HG03558 (cell line): ENCODE results near the gene RASAL2.
"Not testable (repeated sequence)": the region's sequence is repeated elsewhere in the genome, so short reads cannot be mapped to it uniquely, and the experiment has no call there.

ENCODE experiments used
- ATAC-seq: cut with Tn5 transposase; IDR thresholded peaks from one replicate; pipeline ENCODE4 v1.9.1; 2021; ENCODE audit warnings: moderate number of reproducible peaks; ENCODE audit not compliant: unreplicated experiment; ENCODE audit errors: extremely low read depth

The RASAL2 gene

GRCh38 chr1:178151831-178152230 is 57.9 kb downstream of the RASAL2 start:
- no peak for ATAC-seq

DNA sequence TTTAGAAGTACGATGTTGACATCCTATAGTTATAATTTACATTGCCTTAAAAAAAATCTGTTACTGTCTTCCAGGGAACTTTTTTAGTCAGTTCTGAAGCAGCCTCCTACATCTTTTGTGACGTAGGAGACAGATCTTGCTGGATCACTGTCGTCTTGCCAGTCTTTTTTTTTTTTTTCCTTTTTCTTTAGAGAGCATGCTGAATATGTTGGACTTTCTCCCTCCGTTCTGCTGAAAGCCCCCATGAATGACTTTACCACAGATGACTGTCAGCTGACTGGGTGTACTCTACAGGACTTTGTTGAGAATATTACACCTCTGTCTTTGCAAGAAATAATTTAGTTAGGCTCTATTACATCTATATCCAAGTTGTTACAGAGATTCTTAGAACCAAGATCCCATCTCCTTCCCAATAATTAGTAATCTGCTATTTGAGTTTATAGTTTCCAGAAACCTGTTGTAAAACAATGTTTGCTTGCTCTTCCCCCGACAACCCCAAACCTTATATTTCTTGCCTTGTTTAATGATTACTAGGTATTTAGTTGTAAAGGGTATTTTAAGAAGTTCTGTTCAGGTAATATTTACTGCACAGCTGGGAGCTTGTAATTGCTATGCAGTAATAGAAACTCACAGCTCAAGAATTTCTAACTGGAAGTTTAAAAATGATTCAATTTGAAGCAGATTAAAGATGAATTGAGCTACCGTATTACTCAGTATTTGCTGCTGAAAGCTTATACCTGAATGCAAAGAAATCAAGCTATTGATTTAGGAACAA is 61.8 kb downstream of the RASAL2 start:
- no peak for ATAC-seq

DNA sequence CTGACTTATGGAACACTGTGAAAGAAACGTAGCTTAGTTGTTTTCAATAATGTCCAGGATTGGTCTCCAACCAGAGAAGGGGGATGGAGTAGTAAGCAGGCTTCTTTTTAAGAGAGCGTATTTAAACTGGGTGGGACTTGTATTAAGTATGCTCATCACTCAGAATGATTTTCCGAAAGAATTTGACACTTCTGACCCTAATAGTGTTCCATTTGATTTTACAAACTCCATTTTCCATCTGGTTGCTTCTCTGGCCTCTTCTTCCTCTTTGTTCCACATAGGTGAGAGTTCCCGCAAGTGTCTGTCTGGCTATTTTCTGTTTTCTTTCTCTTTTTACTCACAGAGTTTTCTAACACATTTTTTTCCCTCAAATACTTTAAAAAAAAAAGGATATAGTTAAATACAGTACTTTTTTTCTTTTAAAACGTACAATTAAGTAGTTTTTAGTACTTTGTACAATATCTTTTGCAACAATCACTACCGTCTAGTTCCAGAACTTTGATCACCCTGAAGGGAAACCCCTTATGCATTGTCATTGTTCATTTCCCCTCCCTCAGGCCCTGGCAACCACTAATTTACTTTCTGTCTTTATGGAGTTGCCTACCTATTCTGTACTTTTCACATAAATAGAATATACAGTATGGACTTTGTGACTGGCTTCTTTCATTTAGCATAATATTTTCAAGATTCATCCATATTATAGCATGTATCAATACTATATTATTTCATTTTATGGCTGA is 67.0 kb downstream of the RASAL2 start:
- no peak for ATAC-seq

DNA sequence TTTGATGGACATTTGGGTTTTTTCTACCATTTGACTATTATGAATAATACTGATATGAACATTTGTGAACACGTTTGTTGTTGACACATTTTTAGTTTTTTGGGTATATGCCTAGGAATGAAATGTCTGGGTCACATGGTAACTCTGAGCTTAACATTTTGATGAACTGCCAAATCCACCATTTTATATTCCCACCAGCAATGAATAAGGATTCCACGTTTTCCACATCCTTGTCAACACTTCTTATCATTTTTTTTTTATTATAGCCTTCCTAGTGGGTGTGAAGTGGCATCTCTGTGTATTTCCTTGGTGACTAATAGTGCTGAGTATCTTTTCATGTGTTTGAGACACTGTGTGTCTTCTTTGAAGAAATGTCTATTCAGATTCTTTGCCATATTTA is 67.6 kb downstream of the RASAL2 start:
- ATAC-seq: no peak

- no peak for ATAC-seq
Measured at GRCh38 chr1:178165196-178165595, 71.3 kb downstream of the RASAL2 start.

DNA sequence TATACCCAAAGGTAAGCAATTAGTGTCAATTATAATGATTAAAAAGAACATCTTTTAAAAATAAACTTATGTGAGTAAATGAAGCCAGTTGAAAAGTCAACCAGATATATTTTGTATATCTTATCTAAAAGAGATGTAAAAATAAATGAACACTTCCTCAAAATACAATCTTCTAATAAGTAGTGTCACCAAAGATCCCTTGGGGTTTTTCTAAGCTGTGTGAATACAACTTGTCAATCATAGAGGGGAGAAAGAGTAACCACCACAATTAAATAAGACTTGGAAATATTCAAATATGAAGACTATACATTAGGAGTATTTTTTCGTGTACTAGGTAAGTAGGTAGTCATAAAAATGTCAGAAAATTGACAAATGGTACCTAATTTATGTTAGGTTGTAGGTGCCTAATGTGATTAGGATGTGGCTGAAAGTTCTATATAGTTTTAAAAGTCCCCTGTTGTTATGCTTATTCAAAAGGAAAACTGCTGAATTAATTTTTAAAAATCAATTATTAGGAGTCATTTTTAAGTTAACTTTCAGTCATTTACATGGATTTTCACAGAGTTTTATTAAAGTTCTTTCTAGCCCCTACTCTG is 72.6 kb downstream of the RASAL2 start:
- ATAC-seq: no peak

- ATAC-seq: no peak
Measured at GRCh38 chr1:178168536-178168935, 74.6 kb downstream of the RASAL2 start.

GRCh38 chr1:178169649-178170048 is 75.7 kb downstream of the RASAL2 start:
- ATAC-seq: no peak

- no peak for ATAC-seq
Measured at GRCh38 chr1:178172939-178173338, 79.0 kb downstream of the RASAL2 start.

DNA sequence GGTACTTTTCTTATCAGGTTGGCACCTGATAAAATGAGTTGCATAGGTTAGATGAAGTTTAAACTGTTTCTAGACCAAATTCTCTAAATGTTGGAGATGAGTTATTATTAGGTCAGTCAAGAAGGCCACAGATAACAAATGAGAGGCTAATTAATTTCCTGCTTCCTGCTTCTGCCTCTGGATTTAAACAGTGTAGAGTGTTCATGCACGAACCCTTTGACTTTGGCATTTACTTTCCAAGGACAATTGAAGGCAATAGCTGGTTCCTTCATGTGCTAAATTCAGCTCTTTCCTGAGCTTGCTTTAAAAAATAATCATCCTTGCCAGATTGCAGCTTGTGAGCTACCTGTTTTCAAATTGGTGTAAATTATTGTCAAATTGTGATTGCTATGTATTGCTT is 80.6 kb downstream of the RASAL2 start:
- ATAC-seq: no peak

GRCh38 chr1:178180405-178180804 is 86.5 kb downstream of the RASAL2 start:
- no peak for ATAC-seq

DNA sequence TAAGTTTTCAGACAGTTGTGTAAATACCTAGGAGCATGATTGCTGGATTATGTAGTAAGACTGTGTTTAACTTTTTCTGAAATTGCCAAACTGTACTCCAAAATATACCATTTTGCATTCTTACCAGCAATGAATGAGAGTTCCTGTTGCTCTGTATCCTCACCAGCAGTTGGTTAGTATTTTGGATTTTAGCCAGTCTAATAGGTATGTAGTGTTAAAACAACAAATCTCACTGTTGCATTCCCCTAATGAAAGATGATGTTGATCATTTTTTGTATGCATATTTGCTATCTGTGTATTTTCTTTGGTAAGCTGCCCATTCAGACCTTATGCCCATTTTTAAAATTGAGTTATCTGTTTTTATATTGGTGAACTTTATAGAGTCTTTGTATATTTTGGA is 89.9 kb downstream of the RASAL2 start:
- ATAC-seq: no peak

DNA sequence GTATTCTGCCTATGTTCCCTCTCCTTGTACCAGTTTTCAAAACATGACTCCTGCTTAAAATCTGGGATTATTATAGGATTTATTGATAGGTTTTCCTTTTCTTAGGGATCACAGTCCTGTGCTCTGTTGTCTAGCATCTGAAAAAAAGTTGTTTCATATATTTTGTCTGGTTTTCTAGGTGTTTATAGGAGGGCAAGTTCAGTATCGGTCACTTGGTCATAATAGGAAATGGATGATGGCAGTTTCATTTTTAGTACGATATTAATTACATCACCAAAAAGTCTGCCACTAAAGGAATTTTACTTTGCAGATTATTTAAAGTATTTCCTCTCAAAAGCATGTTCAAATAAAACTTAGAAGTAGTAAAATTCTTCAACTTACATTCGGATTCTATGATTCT is 94.4 kb downstream of the RASAL2 start:
- no peak for ATAC-seq

DNA sequence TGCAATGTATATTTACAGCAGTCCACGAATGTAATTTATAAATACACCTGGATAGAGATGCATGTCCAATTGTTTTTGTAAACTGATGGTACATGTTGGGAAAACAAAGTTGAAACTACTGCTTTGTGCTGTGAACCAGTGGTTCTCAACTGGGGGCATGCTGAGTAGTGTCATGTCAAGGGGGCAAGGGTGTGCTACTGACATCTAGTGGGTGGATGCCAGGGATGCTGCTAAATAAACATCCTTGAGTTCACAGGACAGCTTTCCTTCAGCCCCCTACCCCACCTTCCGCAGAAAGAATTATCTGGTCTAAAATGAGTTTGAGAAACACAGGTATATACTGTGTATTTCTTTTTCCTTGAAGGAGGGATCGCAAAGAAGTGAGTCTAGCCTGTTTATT is 95.9 kb downstream of the RASAL2 start:
- ATAC-seq: no peak

DNA sequence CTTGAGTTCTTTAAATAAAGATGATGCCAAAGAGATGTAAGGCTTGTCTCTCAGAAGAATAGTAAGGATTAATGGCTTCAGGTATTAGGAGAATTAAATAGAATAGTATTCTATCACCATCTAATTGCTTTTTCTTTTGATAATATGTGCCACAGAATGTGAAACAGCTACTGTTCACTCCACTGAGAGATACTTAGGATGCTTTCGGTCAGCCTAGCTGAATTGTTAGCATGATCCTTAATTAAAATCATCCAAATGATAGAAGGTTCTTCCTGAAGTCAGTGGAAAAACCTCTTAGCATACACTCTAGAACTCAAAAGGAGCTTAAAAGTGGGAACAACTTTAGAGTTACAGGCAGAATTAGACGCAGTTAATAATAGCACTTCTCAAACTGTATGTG is 97.0 kb downstream of the RASAL2 start:
- no peak for ATAC-seq

DNA sequence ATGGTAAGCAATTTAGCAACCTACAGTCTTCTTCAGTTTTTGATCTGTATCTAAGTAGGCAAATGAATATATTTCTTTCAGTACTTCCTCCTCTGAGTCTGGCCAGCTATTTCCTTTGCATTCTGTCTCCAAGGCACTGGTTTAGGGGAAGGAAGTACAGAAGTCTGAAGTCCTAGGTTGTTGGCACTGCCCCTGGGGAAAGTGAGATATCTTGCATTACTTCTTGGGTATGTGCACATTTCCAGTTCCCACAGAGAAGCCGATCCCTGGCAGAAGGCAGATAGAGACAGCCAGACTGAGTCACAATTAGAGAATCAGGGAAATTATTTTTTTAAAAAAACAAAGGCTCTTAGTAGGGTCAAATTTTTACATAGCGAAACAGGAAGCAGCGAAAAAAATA is 98.8 kb downstream of the RASAL2 start:
- ATAC-seq: no peak

GRCh38 chr1:178196631-178197030 is 102.7 kb downstream of the RASAL2 start:
- no peak for ATAC-seq

DNA sequence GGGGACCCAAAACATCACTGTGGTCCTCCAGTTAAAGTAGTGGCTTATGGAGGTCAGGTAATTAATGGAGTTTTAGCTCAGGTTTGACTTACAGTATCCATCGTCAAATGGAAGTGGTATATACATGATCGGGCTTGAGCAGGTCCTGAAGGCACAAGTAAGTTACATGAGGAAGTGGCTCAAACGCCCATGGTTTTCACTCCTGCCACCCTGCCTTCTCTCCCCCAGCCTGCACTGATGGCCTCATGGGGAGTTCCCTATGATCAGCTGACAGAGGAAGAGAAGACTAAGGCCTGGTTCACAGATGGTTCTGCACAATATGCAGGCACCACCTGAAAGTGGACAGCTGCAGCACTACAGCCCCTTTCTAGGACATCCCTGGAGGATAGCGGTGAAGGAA is 108.2 kb downstream of the RASAL2 start:
- ATAC-seq: not testable (repeated sequence)

GRCh38 chr1:178202546-178202945 is 108.6 kb downstream of the RASAL2 start:
- not testable (repeated sequence) for ATAC-seq

- not testable (repeated sequence) for ATAC-seq
Measured at GRCh38 chr1:178208269-178208856, 114.5 kb downstream of the RASAL2 start.

- no peak for ATAC-seq
Measured at GRCh38 chr1:178209935-178210334, 116.0 kb downstream of the RASAL2 start.
